ENCODE measurements around the gene ATP5F1D.
A peak's percentile ranks its signal among the peaks of the same experiment; 100 is the strongest.
"Not testable (repeated sequence)": the region's sequence is repeated elsewhere in the genome, so short reads cannot be mapped to it uniquely, and the experiment has no call there.

ATP5F1D gene

GRCh38 chr19:1241417-1242095, at the start of gene ATP5F1D:
Gene ATP5F1D, plus strand, starts transcription at chr19:1241751. Its CDS starts 100 bp downstream, at chr19:1241851.
- peak; percentile 73 for DNase-seq

DNA sequence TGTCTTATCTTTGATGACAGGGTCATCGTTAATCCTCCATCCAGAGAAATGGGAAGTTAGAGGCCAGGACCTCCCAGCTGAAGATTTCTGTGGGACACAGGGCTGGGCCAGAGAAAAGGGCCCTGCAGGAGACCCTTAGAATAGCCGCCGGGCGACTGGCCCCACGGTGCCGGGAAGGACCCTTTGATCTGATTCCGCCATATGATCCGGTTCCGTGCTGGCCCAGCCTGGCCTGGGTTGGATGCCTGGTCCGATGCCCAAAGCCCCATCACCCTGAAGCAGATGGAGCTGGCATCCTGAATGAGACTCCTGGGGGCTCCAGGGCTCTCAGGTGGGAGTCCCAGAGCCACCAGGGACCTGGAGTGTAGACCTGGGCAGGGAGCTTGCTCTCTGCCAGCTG, 42.0 kb upstream of the ATP5F1D start:
- DNase-seq: no peak

DNA sequence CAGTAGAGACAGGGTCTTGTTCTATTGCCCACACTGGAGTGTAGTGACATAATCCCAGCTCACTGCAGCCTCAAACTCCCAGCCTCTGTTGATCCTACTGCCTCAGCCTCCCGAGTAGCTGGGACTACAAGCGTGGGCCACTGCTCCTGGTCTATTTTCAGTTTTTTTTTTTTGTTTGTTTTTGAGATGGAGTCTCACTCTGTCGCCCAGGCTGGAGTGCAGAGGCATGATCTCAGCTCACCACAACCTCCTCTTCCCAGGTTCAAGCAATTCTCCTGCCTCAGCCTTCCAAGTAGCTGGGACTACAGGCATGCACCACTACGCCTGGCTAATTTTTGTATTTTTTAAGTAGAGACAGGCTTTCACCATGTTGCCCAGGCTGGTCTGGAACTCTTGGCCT, 40.9 kb upstream of the ATP5F1D start:
- not testable (repeated sequence) for DNase-seq

DNA sequence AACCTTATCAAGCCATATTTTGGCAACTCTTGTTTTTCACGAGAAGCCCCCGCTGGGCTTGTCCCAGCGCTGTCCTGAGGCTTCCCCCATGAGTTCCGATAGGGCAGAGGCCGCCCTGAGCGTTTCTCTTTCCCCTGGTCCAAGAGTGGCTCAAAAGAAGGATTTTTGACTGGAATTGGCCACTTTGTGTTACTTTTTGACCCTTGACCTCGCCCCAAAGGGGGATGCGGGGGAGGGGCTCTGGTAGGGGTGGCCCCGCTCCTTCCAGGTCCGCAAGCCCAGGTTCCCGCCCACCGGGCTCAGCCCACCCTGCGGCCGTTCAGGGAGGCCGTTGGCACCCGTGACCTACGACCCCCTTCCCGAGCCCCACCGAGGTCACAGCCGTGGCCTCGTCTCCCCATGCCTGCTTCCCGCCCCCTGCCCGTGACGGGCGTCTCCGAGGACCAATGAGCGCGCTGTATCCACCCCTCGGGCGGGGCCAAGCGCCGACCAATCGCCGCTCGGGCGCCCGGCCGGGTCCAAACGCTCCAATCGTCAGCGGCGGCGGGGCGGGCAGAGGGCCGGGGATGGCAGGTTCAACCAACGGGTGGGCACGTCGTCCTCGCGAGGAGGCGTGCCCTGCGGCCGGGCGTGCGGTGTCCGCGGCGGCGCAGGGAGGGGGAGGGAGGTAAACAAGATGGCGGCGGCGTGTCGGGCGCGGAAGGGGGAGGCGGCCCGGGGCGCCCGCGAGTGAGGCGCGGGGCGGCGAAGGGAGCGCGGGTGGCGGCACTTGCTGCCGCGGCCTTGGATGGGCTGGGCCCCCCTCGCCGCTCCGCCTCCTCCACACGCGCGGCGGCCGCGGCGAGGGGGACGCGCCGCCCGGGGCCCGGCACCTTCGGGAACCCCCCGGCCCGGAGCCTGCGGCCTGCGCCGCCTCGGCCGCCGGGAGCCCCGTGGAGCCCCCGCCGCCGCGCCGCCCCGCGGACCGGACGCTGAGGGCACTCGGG, 36.1 kb upstream of the ATP5F1D start, which contains the start of gene STK11:
Gene STK11 (plus strand): TSS at position 665 of the 986 bp plus-strand sequence. CDS start 1,136 bp downstream, outside the sequence.
- DNase-seq: peak; percentile 95

DNA sequence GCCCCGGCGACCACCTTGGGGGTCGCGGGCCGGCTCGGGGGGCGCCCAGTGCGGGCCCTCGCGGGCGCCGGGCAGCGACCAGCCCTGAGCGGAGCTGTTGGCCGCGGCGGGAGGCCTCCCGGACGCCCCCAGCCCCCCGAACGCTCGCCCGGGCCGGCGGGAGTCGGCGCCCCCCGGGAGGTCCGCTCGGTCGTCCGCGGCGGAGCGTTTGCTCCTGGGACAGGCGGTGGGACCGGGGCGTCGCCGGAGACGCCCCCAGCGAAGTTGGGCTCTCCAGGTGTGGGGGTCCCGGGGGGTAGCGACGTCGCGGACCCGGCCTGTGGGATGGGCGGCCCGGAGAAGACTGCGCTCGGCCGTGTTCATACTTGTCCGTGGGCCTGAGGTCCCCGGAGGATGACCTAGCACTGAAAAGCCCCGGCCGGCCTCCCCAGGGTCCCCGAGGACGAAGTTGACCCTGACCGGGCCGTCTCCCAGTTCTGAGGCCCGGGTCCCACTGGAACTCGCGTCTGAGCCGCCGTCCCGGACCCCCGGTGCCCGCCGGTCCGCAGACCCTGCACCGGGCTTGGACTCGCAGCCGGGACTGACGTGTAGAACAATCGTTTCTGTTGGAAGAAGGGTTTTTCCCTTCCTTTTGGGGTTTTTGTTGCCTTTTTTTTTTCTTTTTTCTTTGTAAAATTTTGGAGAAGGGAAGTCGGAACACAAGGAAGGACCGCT, 35.2 kb upstream of the ATP5F1D start:
- DNase-seq: no peak

- no peak for DNase-seq
These were observed 34.6 kb upstream of the ATP5F1D start for GRCh38 chr19:1206864-1207450.

DNA sequence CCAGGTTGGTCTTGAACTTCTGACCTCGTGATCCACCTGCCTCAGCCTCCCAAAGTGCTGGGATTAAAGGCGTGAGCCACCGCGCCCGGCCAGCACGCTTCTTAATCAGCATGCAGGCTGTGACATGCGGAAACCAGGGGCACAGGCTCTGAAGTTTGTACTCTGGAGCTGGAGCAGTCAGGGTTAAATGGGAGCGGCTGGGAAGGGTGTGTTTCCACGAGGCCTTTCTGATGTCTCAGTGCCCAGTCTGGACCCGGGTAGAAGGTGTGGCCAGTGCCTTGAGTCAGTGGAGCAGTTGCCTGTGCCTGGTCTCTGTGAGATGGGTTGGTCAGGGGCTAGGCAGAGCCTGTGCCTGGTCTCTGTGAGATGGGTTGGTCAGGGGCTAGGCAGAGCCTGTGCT, 32.7 kb upstream of the ATP5F1D start:
- DNase-seq: not testable (repeated sequence)

DNA sequence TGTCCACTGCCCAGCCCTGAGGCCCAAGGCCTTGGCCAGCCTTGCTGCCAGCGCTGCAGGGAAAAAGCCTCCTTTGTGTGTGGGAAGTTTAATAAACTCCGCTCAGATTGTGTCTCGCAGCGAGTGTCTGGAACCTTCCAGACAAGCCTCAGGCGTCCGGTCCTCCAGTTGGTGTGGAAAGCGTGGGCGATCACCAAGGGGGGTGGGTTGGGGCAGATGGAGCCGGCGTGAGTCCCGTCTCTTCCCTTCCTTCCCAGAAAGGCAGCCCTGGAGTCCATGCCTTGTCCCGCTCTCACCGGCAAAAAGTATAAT, 31.4 kb upstream of the ATP5F1D start:
- no peak for DNase-seq

DNA sequence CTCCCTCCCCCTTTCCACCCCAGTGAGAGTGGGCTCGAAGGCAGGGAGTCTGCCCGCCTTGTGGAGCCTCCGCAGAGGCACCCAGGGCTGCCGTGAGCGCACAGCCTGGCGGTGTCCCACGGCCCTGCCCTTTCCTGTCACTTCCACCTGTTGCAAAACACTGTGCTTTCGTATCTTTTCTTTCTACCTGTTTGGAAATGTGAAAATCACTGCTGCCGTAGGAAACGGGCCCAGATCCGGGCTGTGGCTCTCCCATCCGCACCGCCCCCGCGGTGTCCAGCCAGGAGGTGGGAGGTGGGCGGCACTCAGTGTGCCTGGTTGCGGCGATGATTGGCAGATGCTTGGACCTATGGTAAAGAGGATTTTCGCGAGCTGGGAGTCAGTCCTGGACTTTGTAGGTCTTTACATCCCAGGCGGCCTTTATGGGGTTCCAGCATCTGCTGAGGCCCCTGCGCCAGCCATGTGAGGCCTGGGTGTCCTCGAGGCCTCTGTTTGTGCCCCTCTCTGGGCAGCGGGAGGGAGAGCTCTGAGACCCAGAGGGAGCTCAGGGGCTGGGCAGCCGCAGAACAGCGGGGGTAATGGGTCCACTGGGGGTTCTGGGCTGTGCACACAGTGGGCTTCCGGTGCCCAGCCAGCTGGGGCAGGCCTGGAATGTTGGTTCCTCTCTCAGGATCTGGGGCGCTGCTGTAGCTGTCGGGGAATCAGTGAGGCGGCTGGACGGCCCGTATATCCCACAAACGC, 29.9 kb upstream of the ATP5F1D start:
- no peak for DNase-seq

GRCh38 chr19:1213391-1214286, 27.9 kb upstream of the ATP5F1D start:
- DNase-seq: no peak

DNA sequence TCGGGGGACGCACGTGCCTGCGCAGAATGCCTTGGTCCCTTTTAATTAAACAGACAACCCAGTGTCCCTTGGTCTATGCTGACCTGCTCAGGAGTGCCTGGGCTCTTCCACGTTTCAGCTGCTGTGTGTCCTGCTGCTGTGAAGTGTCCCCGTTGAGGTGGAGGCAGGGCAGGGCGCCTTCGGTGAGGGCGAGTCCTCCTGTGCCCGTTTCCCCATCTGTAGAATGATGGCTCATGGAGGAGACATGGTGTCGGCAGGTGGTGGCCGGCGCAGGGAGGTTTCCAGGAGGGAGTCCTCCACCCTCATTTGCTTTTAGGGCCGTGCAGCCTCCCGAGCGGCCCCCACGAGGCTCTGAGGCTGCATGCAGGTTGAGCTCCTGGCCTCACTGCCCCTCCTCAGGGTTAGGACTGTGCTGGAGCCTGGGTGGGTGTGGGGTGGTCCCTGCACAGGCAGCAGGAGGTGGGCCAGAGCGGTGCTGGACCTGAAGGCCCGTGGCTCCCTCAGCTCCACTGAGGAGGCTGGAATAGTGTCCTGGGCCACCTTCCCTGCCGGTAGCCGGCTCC, 27.2 kb upstream of the ATP5F1D start:
- no peak for DNase-seq

DNA sequence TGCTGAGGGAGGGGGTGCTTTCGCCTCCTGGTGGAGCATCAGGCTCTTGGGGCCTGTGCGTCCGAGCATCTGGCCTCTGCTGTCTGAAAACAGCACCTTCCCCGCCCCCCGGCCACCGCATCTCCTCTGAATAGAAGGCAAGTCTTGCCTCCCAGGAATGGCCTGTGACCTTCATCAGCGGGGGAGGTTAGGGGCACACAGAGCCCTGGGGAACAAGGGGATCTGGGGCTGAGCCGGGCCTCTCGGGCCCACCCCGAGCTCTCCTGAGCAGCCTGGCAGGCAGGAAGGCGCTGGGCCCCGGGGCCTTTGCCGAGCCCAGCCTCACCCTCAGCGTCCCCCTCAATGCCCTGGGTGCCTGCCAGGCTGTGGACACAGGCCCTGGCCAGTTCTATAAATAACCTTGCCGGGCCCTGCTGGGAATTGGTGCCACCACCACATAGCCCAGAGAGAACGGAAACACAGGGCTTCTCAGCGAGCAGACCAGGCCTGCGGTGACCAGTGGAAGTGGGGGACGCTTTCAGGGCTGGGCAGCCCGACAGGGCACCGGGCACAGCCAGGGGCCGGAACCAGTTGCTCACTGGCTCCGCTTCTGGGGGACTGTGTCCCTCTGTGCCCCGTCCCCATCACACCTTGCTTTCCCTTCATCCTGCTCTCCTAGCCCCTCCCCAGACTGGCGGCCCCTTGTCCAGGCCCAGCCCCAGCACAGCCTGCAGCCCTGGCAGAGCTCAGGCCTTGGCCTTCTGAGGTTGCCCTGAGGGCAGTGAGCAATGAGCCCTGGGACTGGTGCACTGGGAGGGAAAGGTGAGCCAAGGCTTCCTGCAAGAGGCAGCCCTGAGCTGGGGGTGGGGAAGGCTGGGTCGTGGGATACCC, 26.5 kb upstream of the ATP5F1D start:
- no peak for DNase-seq

DNA sequence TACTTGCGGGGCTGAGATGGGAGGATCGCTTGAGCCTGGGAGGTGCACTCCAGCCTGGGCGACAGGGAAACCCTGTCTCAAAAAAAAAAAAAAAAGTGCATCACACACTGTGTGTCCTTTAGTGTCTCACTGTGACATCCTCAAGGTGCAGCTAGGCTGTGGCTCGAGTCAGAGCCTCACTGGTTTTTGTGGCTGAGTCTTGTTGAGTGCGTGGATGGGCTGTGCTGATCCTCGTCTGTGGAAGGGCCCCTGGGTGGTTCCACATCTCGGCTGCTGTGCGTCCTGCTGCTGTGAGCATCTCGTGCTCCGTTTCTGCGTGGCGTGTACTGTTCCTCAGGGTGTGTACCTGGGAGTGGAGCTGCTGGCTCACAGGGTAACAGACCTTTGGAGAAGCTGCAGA, 24.8 kb upstream of the ATP5F1D start:
- no peak for DNase-seq

GRCh38 chr19:1217366-1217765, 24.2 kb upstream of the ATP5F1D start:
- no peak for DNase-seq

GRCh38 chr19:1218751-1219567, 22.6 kb upstream of the ATP5F1D start:
- DNase-seq: no peak

DNA sequence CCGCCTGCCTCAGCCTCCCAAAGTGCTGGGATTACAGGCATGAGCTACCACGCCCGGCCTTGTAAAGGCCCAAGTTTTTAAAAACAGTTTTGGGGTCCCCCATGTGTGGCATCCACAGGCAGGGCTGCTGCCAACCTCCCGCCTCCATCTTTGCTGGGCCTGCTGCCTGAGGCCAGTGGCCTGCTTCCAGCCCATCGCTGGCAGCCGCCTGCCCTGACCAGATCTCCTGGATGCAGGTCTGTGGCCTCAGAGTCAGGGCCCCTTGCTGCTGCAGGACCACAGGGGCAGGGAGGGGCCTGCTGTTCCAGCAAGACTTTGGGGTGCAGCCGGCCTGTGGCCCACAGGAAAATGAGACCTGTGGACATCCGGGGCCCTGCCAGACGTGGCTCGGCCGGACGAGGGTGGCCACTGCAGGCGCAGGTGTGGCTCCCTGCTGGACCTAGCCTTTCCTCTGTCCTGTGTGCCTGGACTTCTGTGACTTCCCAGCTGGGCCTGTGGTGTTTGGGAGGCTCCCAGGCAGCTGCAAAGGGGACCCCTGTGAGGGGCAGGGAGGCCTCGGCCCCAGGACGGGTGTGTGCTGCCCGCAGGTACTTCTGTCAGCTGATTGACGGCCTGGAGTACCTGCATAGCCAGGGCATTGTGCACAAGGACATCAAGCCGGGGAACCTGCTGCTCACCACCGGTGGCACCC, 21.6 kb upstream of the ATP5F1D start:
- no peak for DNase-seq

GRCh38 chr19:1220477-1220930, 21.0 kb upstream of the ATP5F1D start:
- no peak for DNase-seq

All from NCI-H2107 (cell line).